Measurements from ENCODE around the gene INPP5A.

INPP5A gene

GRCh38 chr10:132749371-132749795 lies 211.8 kb downstream of the INPP5A start:
- Histone ChIP-seq H3K9ac (ENCODE audit: low read length) (no peak overlapping the region), H3K27me3 (ENCODE audit: control insufficient read depth, insufficient read depth, low read length) (no peaks in the 10 kb centered on the region), H3K36me3 (ENCODE audit: control insufficient read depth, insufficient read depth, low read length) (peaks cover 16% of the 10 kb centered on the region), H3K4me1 (ENCODE audit: control insufficient read depth, insufficient read depth, low read length) (peaks cover 2% of the 10 kb centered on the region), H3K27ac (ENCODE audit: low read depth, low read length) (no peak overlapping the region), H3K4me3 (ENCODE audit: low read length) (no peak overlapping the region)

DNA sequence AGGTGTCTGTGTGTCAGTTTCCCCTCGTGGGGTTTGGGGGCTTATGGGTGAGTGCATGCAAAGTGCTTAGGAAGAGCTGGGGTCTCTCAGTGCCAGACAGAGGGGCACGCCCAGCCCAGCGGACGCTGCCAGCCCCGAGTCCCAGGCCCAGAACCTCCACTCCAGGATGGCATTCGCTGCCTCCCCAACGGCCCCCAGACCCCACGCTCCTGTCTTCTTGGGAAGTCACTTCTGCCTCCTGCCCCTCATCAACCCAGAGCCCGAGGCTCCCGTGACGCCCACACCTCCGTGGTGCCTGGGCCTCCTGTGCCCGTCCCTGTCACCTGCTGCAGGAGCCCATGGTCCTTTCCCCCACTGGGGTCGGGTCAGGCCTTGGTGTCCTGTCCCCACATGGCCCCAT lies 213.3 kb downstream of the INPP5A start:
- peaks cover 16% of the 10 kb centered on the region for H3K36me3 ChIP-seq (ENCODE audit: control insufficient read depth, insufficient read depth, low read length)
- no peak overlapping the region for H3K27ac ChIP-seq (ENCODE audit: low read depth, low read length)
- no peak overlapping the region for H3K4me3 ChIP-seq (ENCODE audit: low read length)
- H3K4me1 ChIP-seq (ENCODE audit: control insufficient read depth, insufficient read depth, low read length) = peaks cover 2% of the 10 kb centered on the region
- H3K27me3 ChIP-seq (ENCODE audit: control insufficient read depth, insufficient read depth, low read length) = no peaks in the 10 kb centered on the region
- H3K9ac ChIP-seq (ENCODE audit: low read length) = no peak overlapping the region

DNA sequence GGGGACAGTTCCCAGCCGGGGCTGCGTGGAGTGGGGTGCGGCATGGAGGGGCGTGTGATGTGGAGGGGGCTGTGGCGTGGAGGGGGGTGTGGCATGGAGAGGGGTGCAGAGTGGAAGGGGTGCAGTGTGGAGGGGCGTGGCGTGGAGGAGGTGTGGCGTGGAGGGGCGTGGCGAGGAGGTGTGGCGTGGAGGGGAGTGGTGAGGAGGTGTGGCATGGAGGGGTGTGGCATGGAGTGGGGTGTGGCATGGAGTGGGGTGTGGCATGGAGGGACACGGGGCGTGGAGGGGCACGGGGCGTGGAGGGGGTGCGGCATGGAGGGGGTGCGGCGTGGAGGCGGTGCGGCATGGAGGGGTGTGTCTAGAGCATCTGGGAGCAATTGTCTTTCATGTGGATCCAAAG lies 214.8 kb downstream of the INPP5A start:
- H3K27ac ChIP-seq (ENCODE audit: low read depth, low read length) = no peak overlapping the region
- H3K4me1 ChIP-seq (ENCODE audit: control insufficient read depth, insufficient read depth, low read length) = no peaks in the 10 kb centered on the region
- H3K36me3 ChIP-seq (ENCODE audit: control insufficient read depth, insufficient read depth, low read length) = peaks cover 23% of the 10 kb centered on the region
- H3K27me3 ChIP-seq (ENCODE audit: control insufficient read depth, insufficient read depth, low read length) = no peaks in the 10 kb centered on the region
- no peak overlapping the region for H3K4me3 ChIP-seq (ENCODE audit: low read length)
- no peak overlapping the region for H3K9ac ChIP-seq (ENCODE audit: low read length)

DNA sequence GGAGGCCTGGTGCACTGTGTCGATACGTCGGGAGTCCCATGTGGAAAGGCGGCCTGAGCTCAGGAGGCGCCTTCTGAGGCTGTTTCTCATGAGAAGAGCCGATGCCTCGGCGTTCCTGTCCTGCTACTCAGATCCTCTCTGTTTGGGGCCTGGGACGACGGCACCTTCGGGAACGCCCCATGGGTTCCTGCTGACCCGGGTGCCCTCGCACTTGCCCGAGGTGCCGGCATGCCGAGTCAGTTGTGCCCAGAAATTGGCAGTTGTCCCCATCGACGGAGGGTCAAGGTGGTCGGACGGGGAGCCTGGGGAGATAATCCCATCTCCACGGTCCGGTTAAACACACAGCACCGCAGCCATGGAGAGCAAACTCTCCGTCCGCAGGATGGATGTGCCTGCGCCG lies 215.4 kb downstream of the INPP5A start:
- no peak overlapping the region for H3K4me3 ChIP-seq (ENCODE audit: low read length)
- H3K36me3 ChIP-seq (ENCODE audit: control insufficient read depth, insufficient read depth, low read length) = peaks cover 25% of the 10 kb centered on the region

GRCh38 chr10:132753596-132753995 lies 216.0 kb downstream of the INPP5A start:
- H3K4me3 ChIP-seq (ENCODE audit: low read length) = no peak overlapping the region
- no peak overlapping the region for H3K27ac ChIP-seq (ENCODE audit: low read depth, low read length)
- H3K36me3 ChIP-seq (ENCODE audit: control insufficient read depth, insufficient read depth, low read length) = peaks cover 25% of the 10 kb centered on the region
- no peaks in the 10 kb centered on the region for H3K4me1 ChIP-seq (ENCODE audit: control insufficient read depth, insufficient read depth, low read length)
- H3K9ac ChIP-seq (ENCODE audit: low read length) = no peak overlapping the region
- H3K27me3 ChIP-seq (ENCODE audit: control insufficient read depth, insufficient read depth, low read length) = no peaks in the 10 kb centered on the region

More for the DNA sequence above, 215.4 kb downstream of the INPP5A start:
- Histone ChIP-seq H3K27ac (ENCODE audit: low read depth, low read length) (no peak overlapping the region), H3K27me3 (ENCODE audit: control insufficient read depth, insufficient read depth, low read length) (no peaks in the 10 kb centered on the region), H3K4me1 (ENCODE audit: control insufficient read depth, insufficient read depth, low read length) (no peaks in the 10 kb centered on the region), H3K9ac (ENCODE audit: low read length) (no peak overlapping the region)

DNA sequence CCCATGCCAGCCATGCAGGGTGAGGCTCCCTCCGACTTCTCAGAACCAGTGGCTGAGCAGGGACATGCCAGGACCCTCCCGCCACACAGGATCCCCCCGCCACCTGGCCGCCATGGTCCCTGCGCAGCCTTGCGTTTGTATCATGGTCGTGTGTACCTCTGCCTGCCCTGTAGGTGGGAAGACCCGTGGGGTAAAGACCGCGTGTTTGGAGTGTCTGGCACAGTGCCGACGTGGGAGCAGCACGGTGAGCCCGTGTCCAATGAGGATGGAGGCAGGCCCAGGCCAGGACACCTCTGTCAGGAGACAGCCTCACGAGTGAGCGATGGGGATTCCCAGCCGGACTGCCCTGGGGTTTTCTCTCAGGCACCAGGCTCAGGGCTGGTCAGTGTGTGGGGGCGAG lies 216.5 kb downstream of the INPP5A start:
- no peaks in the 10 kb centered on the region for H3K4me1 ChIP-seq (ENCODE audit: control insufficient read depth, insufficient read depth, low read length)
- H3K36me3 ChIP-seq (ENCODE audit: control insufficient read depth, insufficient read depth, low read length) = peaks cover 25% of the 10 kb centered on the region
- H3K27ac ChIP-seq (ENCODE audit: low read depth, low read length) = no peak overlapping the region
- no peak overlapping the region for H3K4me3 ChIP-seq (ENCODE audit: low read length)
- H3K9ac ChIP-seq (ENCODE audit: low read length) = no peak overlapping the region
- H3K27me3 ChIP-seq (ENCODE audit: control insufficient read depth, insufficient read depth, low read length) = no peaks in the 10 kb centered on the region

GRCh38 chr10:132755166-132755711 lies 217.7 kb downstream of the INPP5A start:
- Histone ChIP-seq H3K4me3 (ENCODE audit: low read length) (no peak overlapping the region), H3K36me3 (ENCODE audit: control insufficient read depth, insufficient read depth, low read length) (peaks cover 17% of the 10 kb centered on the region), H3K27ac (ENCODE audit: low read depth, low read length) (no peak overlapping the region), H3K27me3 (ENCODE audit: control insufficient read depth, insufficient read depth, low read length) (no peaks in the 10 kb centered on the region), H3K4me1 (ENCODE audit: control insufficient read depth, insufficient read depth, low read length) (no peaks in the 10 kb centered on the region), H3K9ac (ENCODE audit: low read length) (no peak overlapping the region)

DNA sequence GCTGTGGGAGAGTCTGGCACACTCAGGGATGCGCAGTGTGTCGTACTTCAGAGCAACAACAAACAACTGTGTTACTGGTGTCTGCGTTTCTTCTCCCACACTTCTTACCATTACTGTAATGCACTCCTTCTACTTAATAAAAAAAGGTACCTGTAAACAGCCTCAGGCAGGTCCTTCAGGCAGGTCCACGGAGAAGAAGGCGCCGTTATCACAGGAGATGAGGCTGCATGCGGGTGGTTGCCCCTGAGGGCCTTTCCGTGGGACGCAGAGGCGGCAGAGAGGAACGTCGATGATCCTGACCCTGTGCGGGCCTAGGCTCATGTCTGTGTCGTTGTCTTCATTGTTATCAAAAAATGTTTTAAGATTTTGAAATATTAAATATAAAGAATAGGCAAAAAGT lies 219.0 kb downstream of the INPP5A start:
- Histone ChIP-seq H3K4me3 (ENCODE audit: low read length) (no peak overlapping the region), H3K27me3 (ENCODE audit: control insufficient read depth, insufficient read depth, low read length) (no peaks in the 10 kb centered on the region), H3K9ac (ENCODE audit: low read length) (no peak overlapping the region), H3K36me3 (ENCODE audit: control insufficient read depth, insufficient read depth, low read length) (peaks cover 15% of the 10 kb centered on the region), H3K27ac (ENCODE audit: low read depth, low read length) (no peak overlapping the region), H3K4me1 (ENCODE audit: control insufficient read depth, insufficient read depth, low read length) (no peaks in the 10 kb centered on the region)

- H3K27me3 ChIP-seq (ENCODE audit: control insufficient read depth, insufficient read depth, low read length) = no peaks in the 10 kb centered on the region
- no peak overlapping the region for H3K9ac ChIP-seq (ENCODE audit: low read length)
- H3K4me1 ChIP-seq (ENCODE audit: control insufficient read depth, insufficient read depth, low read length) = no peaks in the 10 kb centered on the region
- H3K4me3 ChIP-seq (ENCODE audit: low read length) = no peak overlapping the region
- H3K36me3 ChIP-seq (ENCODE audit: control insufficient read depth, insufficient read depth, low read length) = peaks cover 18% of the 10 kb centered on the region
- no peak overlapping the region for H3K27ac ChIP-seq (ENCODE audit: low read depth, low read length)
These were observed 219.6 kb downstream of the INPP5A start for GRCh38 chr10:132757171-132757570.

DNA sequence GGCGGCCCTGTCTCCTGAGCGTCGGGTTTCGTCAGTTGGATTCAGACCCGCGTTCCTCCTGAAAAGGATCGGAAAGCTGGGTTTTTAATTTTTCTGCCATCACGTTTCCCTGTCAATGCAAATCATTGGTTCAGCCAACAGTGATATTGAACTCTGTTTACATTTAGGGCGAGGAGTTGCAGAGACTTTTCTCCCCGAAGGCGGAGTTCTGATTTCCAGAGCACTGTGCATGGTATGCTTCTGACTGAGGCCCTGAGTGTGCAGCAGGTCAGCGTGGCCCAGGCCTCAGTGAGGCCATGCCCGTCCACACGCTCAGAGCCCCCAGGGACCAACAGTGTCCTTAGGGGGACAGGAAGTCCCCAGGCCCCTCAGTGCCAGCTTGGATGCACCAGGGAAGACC lies 221.3 kb downstream of the INPP5A start:
- no peak overlapping the region for H3K9ac ChIP-seq (ENCODE audit: low read length)
- H3K27me3 ChIP-seq (ENCODE audit: control insufficient read depth, insufficient read depth, low read length) = no peaks in the 10 kb centered on the region
- H3K36me3 ChIP-seq (ENCODE audit: control insufficient read depth, insufficient read depth, low read length) = peaks cover 21% of the 10 kb centered on the region
- no peaks in the 10 kb centered on the region for H3K4me1 ChIP-seq (ENCODE audit: control insufficient read depth, insufficient read depth, low read length)
- H3K27ac ChIP-seq (ENCODE audit: low read depth, low read length) = no peak overlapping the region
- H3K4me3 ChIP-seq (ENCODE audit: low read length) = no peak overlapping the region

GRCh38 chr10:132761395-132762060 lies 223.9 kb downstream of the INPP5A start:
- H3K27ac ChIP-seq (ENCODE audit: low read depth, low read length) = no peak overlapping the region
- no peak overlapping the region for H3K9ac ChIP-seq (ENCODE audit: low read length)
- no peak overlapping the region for H3K4me3 ChIP-seq (ENCODE audit: low read length)
- H3K27me3 ChIP-seq (ENCODE audit: control insufficient read depth, insufficient read depth, low read length) = no peaks in the 10 kb centered on the region
- no peaks in the 10 kb centered on the region for H3K4me1 ChIP-seq (ENCODE audit: control insufficient read depth, insufficient read depth, low read length)
- H3K36me3 ChIP-seq (ENCODE audit: control insufficient read depth, insufficient read depth, low read length) = peaks cover 11% of the 10 kb centered on the region

- no peaks in the 10 kb centered on the region for H3K4me1 ChIP-seq (ENCODE audit: control insufficient read depth, insufficient read depth, low read length)
- H3K36me3 ChIP-seq (ENCODE audit: control insufficient read depth, insufficient read depth, low read length) = peaks cover 10% of the 10 kb centered on the region
- H3K27me3 ChIP-seq (ENCODE audit: control insufficient read depth, insufficient read depth, low read length) = no peaks in the 10 kb centered on the region
- no peak overlapping the region for H3K9ac ChIP-seq (ENCODE audit: low read length)
- no peak overlapping the region for H3K27ac ChIP-seq (ENCODE audit: low read depth, low read length)
- H3K4me3 ChIP-seq (ENCODE audit: low read length) = no peak overlapping the region
These were observed 224.7 kb downstream of the INPP5A start for GRCh38 chr10:132762267-132762666.

DNA sequence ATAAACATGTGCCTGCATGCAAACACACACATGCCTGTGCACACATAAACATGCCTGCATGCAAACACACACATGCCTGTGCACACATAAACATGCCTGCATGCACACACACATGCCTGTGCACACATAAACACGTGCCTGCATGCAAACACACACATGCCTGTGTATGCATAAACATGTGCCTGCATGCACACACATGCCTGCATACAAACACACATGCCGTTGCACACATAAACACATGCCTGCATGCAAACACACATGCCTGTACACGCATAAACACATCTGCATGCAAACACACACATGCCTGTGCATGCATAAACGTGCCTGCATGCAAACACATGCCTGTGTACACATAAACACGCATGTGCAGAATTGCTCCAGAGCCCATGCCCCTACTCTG lies 226.0 kb downstream of the INPP5A start:
- no peaks in the 10 kb centered on the region for H3K4me1 ChIP-seq (ENCODE audit: control insufficient read depth, insufficient read depth, low read length)
- H3K36me3 ChIP-seq (ENCODE audit: control insufficient read depth, insufficient read depth, low read length) = peaks cover 7% of the 10 kb centered on the region
- no peak overlapping the region for H3K27ac ChIP-seq (ENCODE audit: low read depth, low read length)
- H3K4me3 ChIP-seq (ENCODE audit: low read length) = no peak overlapping the region
- no peaks in the 10 kb centered on the region for H3K27me3 ChIP-seq (ENCODE audit: control insufficient read depth, insufficient read depth, low read length)
- no peak overlapping the region for H3K9ac ChIP-seq (ENCODE audit: low read length)

All from rectal smooth muscle tissue (tissue), 1 donor.